Measurements from ENCODE around the gene RAD1. TPM values are rescaled to one million over a fixed set of nuclear protein-coding genes. Genes with fewer than 3 reads are reported as not detected.
"Not testable (repeated sequence)": the region's sequence is repeated elsewhere in the genome, so short reads cannot be mapped to it uniquely, and the experiment has no call there.

RAD1 gene
- total RNA-seq, 3 donors from 2014 or later = 12.8 to 23.3 (median 18.7) TPM

DNA sequence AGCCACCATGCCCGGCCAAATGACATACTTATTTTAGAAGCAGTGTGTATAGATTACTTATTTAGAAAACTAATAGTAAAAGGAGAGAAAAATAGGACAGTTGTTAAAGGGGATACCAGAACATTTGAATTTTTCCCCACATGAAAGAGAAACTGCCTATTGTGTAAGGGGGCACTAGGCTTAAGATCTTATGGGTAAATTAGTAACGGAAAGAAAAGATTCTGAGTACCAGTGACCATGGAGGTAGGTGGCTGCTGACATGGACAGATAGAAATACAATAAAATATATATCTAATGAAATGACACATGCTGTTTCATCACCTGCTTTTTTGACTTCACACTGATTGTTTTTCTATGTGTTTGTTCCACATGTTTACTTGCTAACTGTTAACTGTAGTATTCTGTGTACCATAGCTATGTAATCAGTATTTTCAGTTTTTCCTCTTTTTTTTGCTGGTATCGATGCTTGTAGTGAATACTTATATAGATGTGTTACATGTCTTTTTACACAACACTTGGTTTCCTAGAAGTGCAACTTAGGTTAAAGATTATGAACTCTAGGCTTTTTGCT, 11.1 kb upstream of the RAD1 start:
- no peak overlapping the region for H3K4me3 ChIP-seq
- H3K4me1 ChIP-seq = peaks cover 3 to 4% of the 10 kb centered on the region in 2 donors
- H3K27ac ChIP-seq = no peak overlapping the region
- intact Hi-C loops (cut with DNase I; ENCODE audit: low total_unique reads) = no loop called here
- no peak for DNase-seq (ENCODE audit: low spot score in 2 of 2)
- H3K36me3 ChIP-seq = peaks cover 6% of the 10 kb centered on the region
- TF ChIP-seq, protein P1, sequence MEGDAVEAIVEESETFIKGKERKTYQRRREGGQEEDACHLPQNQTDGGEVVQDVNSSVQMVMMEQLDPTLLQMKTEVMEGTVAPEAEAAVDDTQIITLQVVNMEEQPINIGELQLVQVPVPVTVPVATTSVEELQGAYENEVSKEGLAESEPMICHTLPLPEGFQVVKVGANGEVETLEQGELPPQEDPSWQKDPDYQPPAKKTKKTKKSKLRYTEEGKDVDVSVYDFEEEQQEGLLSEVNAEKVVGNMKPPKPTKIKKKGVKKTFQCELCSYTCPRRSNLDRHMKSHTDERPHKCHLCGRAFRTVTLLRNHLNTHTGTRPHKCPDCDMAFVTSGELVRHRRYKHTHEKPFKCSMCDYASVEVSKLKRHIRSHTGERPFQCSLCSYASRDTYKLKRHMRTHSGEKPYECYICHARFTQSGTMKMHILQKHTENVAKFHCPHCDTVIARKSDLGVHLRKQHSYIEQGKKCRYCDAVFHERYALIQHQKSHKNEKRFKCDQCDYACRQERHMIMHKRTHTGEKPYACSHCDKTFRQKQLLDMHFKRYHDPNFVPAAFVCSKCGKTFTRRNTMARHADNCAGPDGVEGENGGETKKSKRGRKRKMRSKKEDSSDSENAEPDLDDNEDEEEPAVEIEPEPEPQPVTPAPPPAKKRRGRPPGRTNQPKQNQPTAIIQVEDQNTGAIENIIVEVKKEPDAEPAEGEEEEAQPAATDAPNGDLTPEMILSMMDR (IDR thresholded peaks at IDR 0.05) = no peak
- no peak for TF ChIP-seq POLR2AphosphoS5 (IDR thresholded peaks at IDR 0.05)
- TF ChIP-seq POLR2A (IDR thresholded peaks at IDR 0.05) = no peak
- H3K27me3 ChIP-seq = no peaks in the 10 kb centered on the region
- no peaks in the 10 kb centered on the region for H3K9me3 ChIP-seq

DNA sequence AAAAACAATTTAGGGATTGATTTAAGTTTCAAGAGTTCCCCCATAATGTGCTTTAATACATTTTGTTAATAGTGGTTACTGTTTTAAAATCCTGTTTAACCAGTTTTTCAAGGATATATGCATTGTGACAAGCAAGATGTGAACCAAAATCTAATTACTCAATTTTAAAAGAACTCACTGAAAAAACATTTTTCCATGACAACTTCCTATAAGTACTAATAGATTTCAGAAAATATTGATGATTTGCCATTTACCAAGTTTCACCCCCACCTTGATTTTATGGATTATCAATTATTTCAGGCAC, 9.1 kb upstream of the RAD1 start:
- intact Hi-C loops (cut with DNase I; ENCODE audit: low total_unique reads) = no loop called here
- DNase-seq (ENCODE audit: low spot score in 2 of 2) = no peak
- H3K36me3 ChIP-seq = peaks cover 6% of the 10 kb centered on the region
- peak overlapping the region in 1 of 2 donors; percentile 8 for H3K27ac ChIP-seq
- no peak for TF ChIP-seq POLR2A (IDR thresholded peaks at IDR 0.05)
- TF ChIP-seq POLR2AphosphoS5 (IDR thresholded peaks at IDR 0.05) = no peak
- TF ChIP-seq, protein P1 (IDR thresholded peaks at IDR 0.05) = no peak
- H3K4me1 ChIP-seq = peaks cover 3 to 4% of the 10 kb centered on the region in 2 donors
- no peaks in the 10 kb centered on the region for H3K9me3 ChIP-seq
- no peak overlapping the region for H3K4me3 ChIP-seq
- no peaks in the 10 kb centered on the region for H3K27me3 ChIP-seq

DNA sequence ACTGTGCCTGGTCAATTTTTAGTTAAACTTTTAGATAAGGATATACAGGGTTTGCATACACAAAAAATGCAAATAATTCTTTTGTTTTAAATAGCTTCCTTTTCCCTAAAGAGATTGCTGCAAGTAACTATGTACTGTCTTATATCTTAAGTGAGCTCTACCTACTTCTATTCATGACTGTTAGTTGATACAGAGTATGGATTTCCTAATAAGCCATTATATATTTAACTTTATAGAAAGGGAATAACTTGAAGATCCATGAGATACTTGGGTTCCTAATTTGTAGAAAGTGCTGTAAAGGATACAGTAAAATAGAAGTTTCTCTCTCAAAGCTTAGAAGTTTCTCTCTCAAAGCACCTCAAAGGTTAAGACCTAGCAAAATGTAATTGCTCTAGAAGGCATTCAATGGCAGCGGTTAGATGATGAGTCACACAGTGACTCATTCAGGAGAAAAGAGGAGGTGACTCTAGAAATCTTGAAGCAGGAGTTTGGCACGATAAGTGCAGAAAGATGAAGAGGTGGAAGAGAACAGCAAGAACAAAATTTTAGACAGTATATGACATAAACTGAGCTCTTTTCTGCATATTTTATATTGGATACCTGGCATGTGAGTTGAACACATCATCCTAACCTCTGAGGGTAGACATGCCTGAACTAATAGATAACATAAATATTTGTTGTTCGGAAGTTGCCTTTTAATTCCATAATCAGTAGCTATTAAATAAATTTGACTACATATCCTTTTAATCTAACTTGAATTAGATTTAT, 8.6 kb upstream of the RAD1 start:
- H3K36me3 ChIP-seq = peaks cover 6% of the 10 kb centered on the region
- no peaks in the 10 kb centered on the region for H3K27me3 ChIP-seq

DNA sequence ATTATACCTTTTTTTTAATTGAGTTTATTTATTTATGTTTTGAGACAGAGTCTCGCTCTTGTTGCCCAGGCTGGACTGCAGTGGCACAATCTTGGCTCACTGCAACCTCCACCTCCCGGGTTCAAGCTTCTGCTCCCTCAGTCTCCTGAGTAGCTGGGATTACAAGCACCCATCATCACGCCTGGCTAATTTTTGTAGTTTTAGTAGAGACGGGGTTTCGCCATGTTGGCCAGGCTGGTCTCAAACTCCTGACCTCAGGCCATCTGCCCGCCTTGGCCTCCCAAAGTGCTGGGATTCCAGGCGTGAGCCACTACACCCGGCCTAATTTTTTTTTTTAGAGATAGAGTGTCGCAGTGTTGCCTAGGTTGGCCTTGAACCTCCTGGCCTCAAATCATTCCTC, 8.0 kb upstream of the RAD1 start:
- H3K9me3 ChIP-seq; H3K4me3 ChIP-seq; DNase-seq (ENCODE audit: low spot score in 2 of 2); H3K36me3 ChIP-seq; intact Hi-C loops (cut with DNase I; ENCODE audit: low total_unique reads); H3K27me3 ChIP-seq; H3K4me1 ChIP-seq: not testable (repeated sequence)
- H3K27ac ChIP-seq = peak overlapping the region in 1 of 2 donors; percentile 8

More for the DNA sequence above, 8.6 kb upstream of the RAD1 start:
- DNase-seq (ENCODE audit: low spot score in 2 of 2) = no peak
- Histone ChIP-seq H3K9me3 (no peaks in the 10 kb centered on the region), H3K4me1 (peaks cover 3 to 4% of the 10 kb centered on the region in 2 donors), H3K27ac (peak overlapping the region in 1 of 2 donors; percentile 8), H3K4me3 (no peak overlapping the region)
- TF ChIP-seq, protein P1 (IDR thresholded peaks at IDR 0.05) = no peak
- TF ChIP-seq POLR2AphosphoS5 (IDR thresholded peaks at IDR 0.05) = no peak
- no peak for TF ChIP-seq POLR2A (IDR thresholded peaks at IDR 0.05)
- intact Hi-C loops (cut with DNase I; ENCODE audit: low total_unique reads) = no loop called here

DNA sequence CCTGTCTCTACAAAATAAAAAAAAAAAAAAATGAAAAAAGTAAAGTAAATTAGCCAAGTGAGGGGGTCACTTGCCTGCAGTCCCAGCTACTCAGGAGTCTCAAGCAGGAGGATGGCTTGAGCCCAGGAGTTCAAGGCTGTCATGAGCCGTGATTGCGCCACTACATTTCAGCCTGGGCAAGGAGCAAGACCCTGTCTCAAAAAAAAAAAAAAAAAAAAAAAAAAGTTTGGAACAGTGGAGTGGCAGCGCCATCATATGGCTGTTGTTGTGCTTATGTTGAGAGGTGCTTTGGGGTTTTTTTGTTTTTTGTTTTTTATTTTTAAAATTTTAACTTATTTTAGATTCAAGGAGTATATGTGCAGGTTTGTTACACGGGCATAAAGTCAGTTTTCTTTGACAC, 3.8 kb upstream of the RAD1 start:
- intact Hi-C loops (cut with DNase I; ENCODE audit: low total_unique reads) = no loop called here
- Histone ChIP-seq H3K27me3 (no peaks in the 10 kb centered on the region), H3K36me3 (peaks cover 6% of the 10 kb centered on the region), H3K9me3 (no peaks in the 10 kb centered on the region), H3K4me1 (peaks cover 2 to 11% of the 10 kb centered on the region in 2 donors), H3K27ac (no peak overlapping the region), H3K4me3 (no peak overlapping the region)
- DNase-seq (ENCODE audit: low spot score in 2 of 2) = no peak
- TF ChIP-seq POLR2A (IDR thresholded peaks at IDR 0.05) (no peak), POLR2AphosphoS5 (IDR thresholded peaks at IDR 0.05) (no peak)
- TF ChIP-seq, protein P1 (IDR thresholded peaks at IDR 0.05) = no peak

Measured in breast epithelium (tissue), 4 donors.